HG03135 (cell line): ENCODE measurements around the gene ARHGEF28.

Experiments
- ATAC-seq: cut with Tn5 transposase; IDR thresholded peaks from one replicate; pipeline ENCODE4 v1.9.1; 2021; ENCODE audit warnings: mild to moderate bottlenecking, moderate library complexity; ENCODE audit not compliant: unreplicated experiment

The ARHGEF28 gene

GRCh38 chr5:73895471-73895870 is 269.5 kb downstream of the ARHGEF28 start:
- no peak for ATAC-seq

- no peak for ATAC-seq
These were observed 270.1 kb downstream of the ARHGEF28 start for GRCh38 chr5:73896097-73896496.

GRCh38 chr5:73896668-73897067 is 270.7 kb downstream of the ARHGEF28 start:
- ATAC-seq: no peak

GRCh38 chr5:73897893-73898292 is 271.9 kb downstream of the ARHGEF28 start:
- no peak for ATAC-seq

- ATAC-seq: no peak
These were observed 273.1 kb downstream of the ARHGEF28 start for GRCh38 chr5:73899055-73899454.

- ATAC-seq: no peak
These were observed 273.9 kb downstream of the ARHGEF28 start for GRCh38 chr5:73899916-73900315.

- no peak for ATAC-seq
These were observed 274.6 kb downstream of the ARHGEF28 start for GRCh38 chr5:73900566-73900965.

GRCh38 chr5:73901043-73901442 is 275.0 kb downstream of the ARHGEF28 start:
- no peak for ATAC-seq

GRCh38 chr5:73901455-73901854 is 275.5 kb downstream of the ARHGEF28 start:
- no peak for ATAC-seq

- no peak for ATAC-seq
These were observed 276.5 kb downstream of the ARHGEF28 start for GRCh38 chr5:73902327-73903051.

GRCh38 chr5:73903169-73903568 is 277.2 kb downstream of the ARHGEF28 start:
- ATAC-seq: no peak

- ATAC-seq: no peak
These were observed 280.3 kb downstream of the ARHGEF28 start for GRCh38 chr5:73906277-73906676.

GRCh38 chr5:73907164-73907563 is 281.2 kb downstream of the ARHGEF28 start:
- no peak for ATAC-seq

- ATAC-seq: no peak
These were observed 282.4 kb downstream of the ARHGEF28 start for GRCh38 chr5:73908395-73908794.

- ATAC-seq: no peak
These were observed 282.9 kb downstream of the ARHGEF28 start for GRCh38 chr5:73908846-73909245.

GRCh38 chr5:73909474-73909873 is 283.5 kb downstream of the ARHGEF28 start:
- ATAC-seq: no peak

- ATAC-seq: no peak
These were observed 285.9 kb downstream of the ARHGEF28 start for GRCh38 chr5:73911761-73912393.

GRCh38 chr5:73912821-73913271 is 286.9 kb downstream of the ARHGEF28 start:
- no peak for ATAC-seq

GRCh38 chr5:73913971-73914370 is 288.0 kb downstream of the ARHGEF28 start:
- no peak for ATAC-seq

GRCh38 chr5:73915345-73915744 is 289.3 kb downstream of the ARHGEF28 start:
- no peak for ATAC-seq

GRCh38 chr5:73917433-73917832 is 291.4 kb downstream of the ARHGEF28 start:
- no peak for ATAC-seq

GRCh38 chr5:73917891-73918290 is 291.9 kb downstream of the ARHGEF28 start:
- no peak for ATAC-seq
